Progenitor cell of endocrine pancreas (in vitro differentiated cells): ENCODE results near the gene KRTAP10-11. TPM values are rescaled to one million over a fixed set of nuclear protein-coding genes. Genes with fewer than 3 reads are reported as not detected.
"Not testable (repeated sequence)": the region's sequence is repeated elsewhere in the genome, so short reads cannot be mapped to it uniquely, and the experiment has no call there.

ENCODE experiments used
- DNase-seq: peaks from one replicate; pipeline ENCODE4 v3.0.0; 2021; ENCODE audit warnings: low spot score; ENCODE audit not compliant: unreplicated experiment
- H3K27ac Mint-ChIP-seq: 2 replicates; pipeline ENCODE4 v1.8.0; 2021; ENCODE audit warnings: mild to moderate bottlenecking, moderate library complexity, mixed read lengths
- H3K27me3 Mint-ChIP-seq: 2 replicates; pipeline ENCODE4 v1.8.0; 2021; ENCODE audit warnings: mixed read lengths
- H3K36me3 Mint-ChIP-seq: 2 replicates; pipeline ENCODE4 v1.8.0; 2022; ENCODE audit warnings: mixed read lengths; ENCODE audit not compliant: insufficient read depth
- H3K4me1 Mint-ChIP-seq: 2 replicates; pipeline ENCODE4 v1.8.0; 2021; ENCODE audit warnings: low read depth, mixed read lengths
- H3K4me3 Mint-ChIP-seq: 2 replicates; pipeline ENCODE4 v1.8.0; 2021; ENCODE audit warnings: low read depth, mild to moderate bottlenecking, moderate library complexity, mixed read lengths
- H3K9me3 Mint-ChIP-seq: 2 replicates; pipeline ENCODE4 v1.8.0; 2021; ENCODE audit warnings: low read depth, mixed read lengths
- total RNA-seq: library from RNA; stranded (reverse); gene quantifications from 2 replicates; pipeline ENCODE4 v1.2.1, GENCODE V29; 2021
- TF ChIP-seq, protein P1 (sequence below): fragments of 200-600 bp; sonication (generic); IDR thresholded peaks from one replicate; pipeline ENCODE4 v1.5.0; 2021; ENCODE audit warnings: antibody characterized with exemption, mild to moderate bottlenecking; ENCODE audit not compliant: unreplicated experiment

KRTAP10-11 gene
- total RNA-seq, 1 donor from 2014 or later: not detected

DNA sequence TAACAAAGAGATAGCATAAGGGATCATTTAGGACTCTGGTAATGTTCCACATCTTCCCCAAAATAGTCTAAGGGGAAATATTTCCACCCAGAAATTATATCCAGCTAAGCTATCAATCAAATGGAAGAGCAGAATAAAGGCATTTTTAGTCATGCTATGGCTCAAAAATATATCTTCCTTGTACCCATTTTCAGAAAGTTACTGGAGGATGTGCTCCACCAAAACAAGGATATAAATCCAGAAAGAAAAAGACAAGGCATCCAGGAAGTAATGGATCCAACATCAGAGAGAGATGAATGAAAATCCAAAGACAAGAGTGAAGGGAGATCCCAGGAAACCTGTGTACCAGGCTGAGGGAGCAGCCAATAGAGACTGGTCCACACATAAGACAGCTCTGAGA lies 37.0 kb upstream of the KRTAP10-11 start:
- no peak overlapping the region for H3K27ac Mint-ChIP-seq
- no peaks in the 10 kb centered on the region for H3K4me1 Mint-ChIP-seq
- H3K36me3 Mint-ChIP-seq: peaks cover 1% of the 10 kb centered on the region
- DNase-seq: no peak
- H3K27me3 Mint-ChIP-seq: peaks cover 11% of the 10 kb centered on the region
- TF ChIP-seq, protein P1, sequence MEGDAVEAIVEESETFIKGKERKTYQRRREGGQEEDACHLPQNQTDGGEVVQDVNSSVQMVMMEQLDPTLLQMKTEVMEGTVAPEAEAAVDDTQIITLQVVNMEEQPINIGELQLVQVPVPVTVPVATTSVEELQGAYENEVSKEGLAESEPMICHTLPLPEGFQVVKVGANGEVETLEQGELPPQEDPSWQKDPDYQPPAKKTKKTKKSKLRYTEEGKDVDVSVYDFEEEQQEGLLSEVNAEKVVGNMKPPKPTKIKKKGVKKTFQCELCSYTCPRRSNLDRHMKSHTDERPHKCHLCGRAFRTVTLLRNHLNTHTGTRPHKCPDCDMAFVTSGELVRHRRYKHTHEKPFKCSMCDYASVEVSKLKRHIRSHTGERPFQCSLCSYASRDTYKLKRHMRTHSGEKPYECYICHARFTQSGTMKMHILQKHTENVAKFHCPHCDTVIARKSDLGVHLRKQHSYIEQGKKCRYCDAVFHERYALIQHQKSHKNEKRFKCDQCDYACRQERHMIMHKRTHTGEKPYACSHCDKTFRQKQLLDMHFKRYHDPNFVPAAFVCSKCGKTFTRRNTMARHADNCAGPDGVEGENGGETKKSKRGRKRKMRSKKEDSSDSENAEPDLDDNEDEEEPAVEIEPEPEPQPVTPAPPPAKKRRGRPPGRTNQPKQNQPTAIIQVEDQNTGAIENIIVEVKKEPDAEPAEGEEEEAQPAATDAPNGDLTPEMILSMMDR: no peak
- no peak overlapping the region for H3K4me3 Mint-ChIP-seq
- peaks cover 27% of the 10 kb centered on the region for H3K9me3 Mint-ChIP-seq

DNA sequence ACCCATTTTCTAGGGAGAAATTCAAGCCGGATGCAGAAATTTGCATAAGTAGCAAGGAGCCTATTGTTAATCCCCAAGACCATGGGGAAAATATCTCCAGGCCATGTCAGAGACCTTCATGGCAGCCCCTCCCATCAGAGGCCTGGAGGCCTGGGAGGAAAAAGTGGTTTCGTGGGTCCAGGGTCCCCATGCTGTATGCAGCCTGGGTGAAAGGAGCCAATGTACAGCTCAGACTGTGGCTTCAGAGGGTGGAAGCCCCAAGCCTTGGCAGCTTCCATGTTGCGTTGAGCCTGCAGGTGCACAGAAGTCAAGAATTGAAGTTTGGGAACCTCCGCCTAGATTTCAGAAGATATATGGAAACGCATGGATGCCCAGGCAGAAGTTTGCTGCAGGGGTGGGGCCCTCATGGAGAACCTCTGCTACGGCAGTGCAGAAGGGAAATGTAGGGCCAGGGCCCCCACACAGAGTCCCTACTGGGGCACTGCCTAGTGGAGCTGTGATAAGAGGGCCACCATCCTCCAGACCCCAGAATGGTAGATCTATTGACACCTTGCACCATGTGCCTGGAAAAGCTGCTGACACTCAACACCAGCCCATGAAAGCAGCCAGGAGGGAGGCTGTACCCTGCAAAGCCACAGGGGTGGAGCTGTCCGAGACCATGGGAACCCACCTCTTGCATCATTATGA lies 35.9 kb upstream of the KRTAP10-11 start:
- not testable (repeated sequence) for H3K4me1 Mint-ChIP-seq, H3K36me3 Mint-ChIP-seq, DNase-seq, H3K4me3 Mint-ChIP-seq, H3K27ac Mint-ChIP-seq
- peaks cover 15% of the 10 kb centered on the region for H3K27me3 Mint-ChIP-seq
- peaks cover 21% of the 10 kb centered on the region for H3K9me3 Mint-ChIP-seq

DNA sequence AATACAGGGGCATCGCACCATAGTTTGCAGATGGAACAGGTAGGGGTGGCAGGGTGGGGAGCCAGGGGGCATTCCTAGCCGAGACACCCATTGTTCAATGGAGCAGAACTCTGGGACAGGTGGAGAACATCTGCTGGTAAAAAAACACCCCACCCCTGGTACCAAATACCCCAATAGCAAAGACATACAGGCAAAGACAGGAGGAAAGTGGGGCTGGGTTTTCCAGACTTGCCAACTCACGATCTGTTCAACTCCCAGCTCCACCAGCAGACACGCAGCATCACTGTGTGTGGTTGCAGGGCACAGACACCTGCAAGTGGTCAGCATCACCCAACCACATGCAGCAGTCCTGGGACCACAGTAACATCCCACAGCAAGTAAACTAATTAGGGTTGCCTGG lies 34.7 kb upstream of the KRTAP10-11 start:
- H3K9me3 Mint-ChIP-seq: peaks cover 21% of the 10 kb centered on the region
- peaks cover 11% of the 10 kb centered on the region for H3K27me3 Mint-ChIP-seq
- no peak for DNase-seq
- peaks cover 1% of the 10 kb centered on the region for H3K36me3 Mint-ChIP-seq
- TF ChIP-seq, protein P1: no peak
- H3K4me3 Mint-ChIP-seq: no peak overlapping the region
- H3K27ac Mint-ChIP-seq: no peak overlapping the region
- no peaks in the 10 kb centered on the region for H3K4me1 Mint-ChIP-seq

DNA sequence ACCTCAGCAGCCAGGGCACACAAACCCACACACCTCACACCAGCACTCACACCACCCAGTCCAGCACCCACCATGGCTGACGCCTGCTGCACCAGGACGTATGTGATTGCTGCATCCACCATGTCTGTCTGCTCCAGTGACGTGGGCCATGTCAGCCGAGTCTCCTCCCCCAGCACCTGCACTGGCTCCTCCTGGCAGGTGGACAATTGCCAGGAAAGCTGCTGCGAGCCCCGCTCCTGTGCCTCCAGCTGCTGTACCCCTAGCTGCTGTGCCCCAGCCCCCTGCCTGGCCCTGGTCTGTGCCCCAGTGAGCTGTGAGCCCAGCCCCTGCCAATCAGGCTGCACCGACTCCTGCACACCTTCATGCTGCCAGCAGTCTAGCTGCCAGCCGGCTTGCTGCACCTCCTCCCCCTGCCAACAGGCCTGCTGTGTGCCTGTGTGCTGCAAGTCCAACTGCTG lies 34.2 kb upstream of the KRTAP10-11 start, which contains the start of gene KRTAP10-8:
Gene KRTAP10-8 (plus strand): TSS at position 51 of the 458 bp plus-strand sequence. CDS start 22 bp downstream, at position 73.
- TF ChIP-seq, protein P1: no peak
- Mint-ChIP-seq H3K27ac (no peak within 1 kb of the TSS), H3K36me3 (peaks cover 1% of the 10 kb centered on the region), H3K4me3 (no peak within 1 kb of the TSS), H3K9me3 (peaks cover 21% of the 10 kb centered on the region), H3K27me3 (peaks cover 11% of the 10 kb centered on the region), H3K4me1 (no peaks in the 10 kb centered on the region)
- DNase-seq: no peak

DNA sequence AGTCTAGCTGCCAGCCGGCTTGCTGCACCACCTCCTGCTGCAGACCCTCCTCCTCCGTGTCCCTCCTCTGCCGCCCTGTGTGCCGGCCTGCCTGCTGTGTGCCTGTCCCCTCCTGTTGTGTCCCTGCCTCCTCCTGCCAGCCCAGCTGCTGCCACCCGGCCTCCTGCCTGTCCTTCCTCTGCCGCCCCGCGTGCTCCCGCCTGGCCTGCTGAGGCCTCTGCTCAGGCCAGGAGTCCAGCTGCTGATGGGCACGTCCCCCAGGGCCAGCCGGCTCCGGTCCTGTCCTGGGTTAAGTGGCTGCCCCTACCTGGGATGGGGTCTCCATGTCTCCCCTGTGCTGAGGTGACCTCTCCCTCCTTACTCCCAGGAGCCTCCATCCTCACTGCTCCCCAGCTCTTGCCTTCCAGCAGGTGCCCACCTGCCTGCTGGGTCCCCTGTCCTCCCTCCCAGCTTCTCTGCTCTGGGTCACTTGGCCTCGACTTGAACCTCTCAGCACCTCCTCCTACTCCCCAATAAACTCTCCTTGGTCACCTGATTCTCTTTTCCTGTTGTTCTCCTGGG lies 33.5 kb upstream of the KRTAP10-11 start:
- TF ChIP-seq, protein P1: no peak
- Mint-ChIP-seq H3K27ac (no peak overlapping the region), H3K27me3 (peaks cover 9% of the 10 kb centered on the region)

More for the DNA sequence above, 33.5 kb upstream of the KRTAP10-11 start:
- Mint-ChIP-seq H3K4me3 (no peak overlapping the region), H3K36me3 (peaks cover 1% of the 10 kb centered on the region), H3K9me3 (peaks cover 21% of the 10 kb centered on the region), H3K4me1 (no peaks in the 10 kb centered on the region)
- no peak for DNase-seq
